ENCODE results near the gene FKBP8. TPM values are rescaled to one million over a fixed set of nuclear protein-coding genes. Genes with fewer than 3 reads are reported as not detected.

Gene FKBP8
- total RNA-seq, 1 experiment from 2014 or later = 243 TPM

DNA sequence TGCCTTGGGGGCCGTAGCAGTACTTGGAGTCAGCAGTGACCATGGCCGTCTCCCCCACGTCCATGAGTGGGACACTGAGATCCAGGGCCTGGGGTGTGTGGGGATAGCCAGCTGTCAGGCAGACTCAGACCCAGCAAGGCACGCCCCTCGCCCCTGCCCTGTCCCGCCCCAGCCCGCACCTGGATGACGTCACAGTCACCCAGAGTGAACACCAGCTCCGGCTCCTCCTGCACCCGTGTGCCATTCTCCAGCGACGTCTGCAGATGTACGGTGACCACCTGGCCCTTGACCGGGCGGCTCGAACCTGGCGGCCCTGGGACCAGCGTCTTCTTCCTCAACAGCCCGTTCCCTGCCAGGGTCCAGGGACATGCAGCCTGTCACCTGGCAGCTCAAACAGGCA lies 4.0 kb downstream of the FKBP8 start:
- ATAC-seq (no peak), DNase-seq (no peak)
- no peak overlapping the region for H3K4me3 ChIP-seq (ENCODE audit: low read length)
- peaks cover 13% of the 10 kb centered on the region; the same call in 1 of the 2 replicates for H3K4me1 ChIP-seq (ENCODE audit: insufficient read depth, low read length)
- CTCF ChIA-PET = interaction anchor here (0.7 kb wide), 1 partner anchor 10 kb away, joined by 8 read pairs; no protein-coding TSS in a partner anchor
- no peaks in the 10 kb centered on the region for H3K9me2 ChIP-seq (replicated peaks; ENCODE audit: low read length)
- BruUV-seq (replicated peaks) = no TSS peak
- H3K9me3 ChIP-seq (ENCODE audit: low read length) = no peaks in the 10 kb centered on the region
- no peak overlapping the region for H3K4me2 ChIP-seq (ENCODE audit: low read length)
- no peaks in the 10 kb centered on the region for H4K20me1 ChIP-seq (ENCODE audit: low read length)
- H3K9ac ChIP-seq (ENCODE audit: low read length) = no peak overlapping the region
- POLR2A ChIA-PET (ENCODE audit: unreplicated experiment) = no interaction called here
- no peak overlapping the region for H2AFZ ChIP-seq (ENCODE audit: low read length)
- H3K36me3 ChIP-seq (ENCODE audit: low read depth, low read length) = peaks cover 8% of the 10 kb centered on the region; the same call in 1 of the 2 replicates
- H3K27ac ChIP-seq (ENCODE audit: low read length) = no peak overlapping the region
- H3K79me2 ChIP-seq (ENCODE audit: low read length) = peaks cover 11% of the 10 kb centered on the region
- intact Hi-C loops (cut with micrococcal nuclease) = no loop called here
- H3F3A ChIP-seq (ENCODE audit: low read length, unreplicated experiment) = no peaks in the 10 kb centered on the region
- H3K27me3 ChIP-seq (ENCODE audit: low read length) = no peaks in the 10 kb centered on the region
- TF ChIP-seq EZH2phosphoT487 (IDR thresholded peaks at IDR 0.05; ENCODE audit: borderline replicate concordance, low read length) (no peak), EZH2 (IDR thresholded peaks at IDR 0.05; ENCODE audit: low read length, unreplicated experiment) (no peak)
- TF ChIP-seq, protein P1, sequence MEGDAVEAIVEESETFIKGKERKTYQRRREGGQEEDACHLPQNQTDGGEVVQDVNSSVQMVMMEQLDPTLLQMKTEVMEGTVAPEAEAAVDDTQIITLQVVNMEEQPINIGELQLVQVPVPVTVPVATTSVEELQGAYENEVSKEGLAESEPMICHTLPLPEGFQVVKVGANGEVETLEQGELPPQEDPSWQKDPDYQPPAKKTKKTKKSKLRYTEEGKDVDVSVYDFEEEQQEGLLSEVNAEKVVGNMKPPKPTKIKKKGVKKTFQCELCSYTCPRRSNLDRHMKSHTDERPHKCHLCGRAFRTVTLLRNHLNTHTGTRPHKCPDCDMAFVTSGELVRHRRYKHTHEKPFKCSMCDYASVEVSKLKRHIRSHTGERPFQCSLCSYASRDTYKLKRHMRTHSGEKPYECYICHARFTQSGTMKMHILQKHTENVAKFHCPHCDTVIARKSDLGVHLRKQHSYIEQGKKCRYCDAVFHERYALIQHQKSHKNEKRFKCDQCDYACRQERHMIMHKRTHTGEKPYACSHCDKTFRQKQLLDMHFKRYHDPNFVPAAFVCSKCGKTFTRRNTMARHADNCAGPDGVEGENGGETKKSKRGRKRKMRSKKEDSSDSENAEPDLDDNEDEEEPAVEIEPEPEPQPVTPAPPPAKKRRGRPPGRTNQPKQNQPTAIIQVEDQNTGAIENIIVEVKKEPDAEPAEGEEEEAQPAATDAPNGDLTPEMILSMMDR (conservative IDR thresholded peaks at IDR 0.05; ENCODE audit: low read depth, low read length) = no peak

DNA sequence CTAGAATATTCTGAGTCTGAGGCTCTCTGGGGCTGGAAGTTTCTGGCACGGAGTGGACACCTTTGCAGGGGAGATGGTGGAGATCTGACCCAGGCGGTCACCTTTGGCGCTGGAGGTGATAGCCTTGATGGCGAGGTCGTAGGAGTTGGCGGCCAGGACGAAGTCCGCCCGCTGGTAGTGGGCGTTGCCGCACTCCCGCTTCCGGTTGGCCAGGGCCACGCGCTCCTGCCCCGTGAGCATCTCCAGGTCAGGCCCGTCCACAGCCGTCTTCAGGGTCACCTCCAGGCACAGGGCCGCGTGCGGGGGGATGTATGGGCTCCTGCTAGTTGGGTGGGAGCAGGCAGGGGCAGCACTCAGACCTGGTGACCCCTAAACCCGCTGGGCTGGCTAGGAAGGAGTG lies 5.3 kb downstream of the FKBP8 start:
- no peak for ATAC-seq
- no peak overlapping the region for H2AFZ ChIP-seq (ENCODE audit: low read length)
- no peak overlapping the region for H3K9ac ChIP-seq (ENCODE audit: low read length)

DNA sequence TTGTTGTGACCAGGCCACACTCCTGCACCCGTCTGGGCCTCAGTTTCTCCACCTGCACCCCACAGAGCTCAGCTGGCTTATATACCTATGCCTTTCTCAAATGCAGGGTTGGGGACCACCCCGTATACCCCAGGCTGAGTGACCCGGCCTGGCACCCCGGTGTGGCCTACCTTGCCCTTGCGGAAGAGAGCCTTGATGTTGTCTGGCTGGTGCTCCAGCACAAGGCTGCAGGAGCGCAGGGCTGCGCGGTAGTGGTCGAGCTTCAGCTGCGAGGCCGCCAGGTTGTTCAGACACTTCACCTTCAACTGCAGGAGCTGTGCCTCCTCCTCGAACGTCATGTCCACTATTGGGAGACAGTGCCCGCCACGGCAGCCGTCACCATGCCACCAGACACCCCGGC lies 5.9 kb downstream of the FKBP8 start:
- H4K20me1 ChIP-seq (ENCODE audit: low read length) = no peaks in the 10 kb centered on the region
- H3K9me2 ChIP-seq (replicated peaks; ENCODE audit: low read length) = no peaks in the 10 kb centered on the region
- no peaks in the 10 kb centered on the region for H3K27me3 ChIP-seq (ENCODE audit: low read length)
- intact Hi-C loops (cut with micrococcal nuclease) = no loop called here
- no peak for DNase-seq
- peaks cover 9% of the 10 kb centered on the region for H3K79me2 ChIP-seq (ENCODE audit: low read length)
- no peaks in the 10 kb centered on the region for H3F3A ChIP-seq (ENCODE audit: low read length, unreplicated experiment)
- no peak for TF ChIP-seq EZH2 (IDR thresholded peaks at IDR 0.05; ENCODE audit: low read length, unreplicated experiment)
- TF ChIP-seq EZH2phosphoT487 (IDR thresholded peaks at IDR 0.05; ENCODE audit: borderline replicate concordance, low read length) = no peak
- TF ChIP-seq, protein P1 (conservative IDR thresholded peaks at IDR 0.05; ENCODE audit: low read depth, low read length) = no peak
- POLR2A ChIA-PET (ENCODE audit: unreplicated experiment) = no interaction called here
- no peak overlapping the region for H3K4me3 ChIP-seq (ENCODE audit: low read length)
- H2AFZ ChIP-seq (ENCODE audit: low read length) = no peak overlapping the region
- peaks cover 8% of the 10 kb centered on the region; the same call in 1 of the 2 replicates for H3K36me3 ChIP-seq (ENCODE audit: low read depth, low read length)
- H3K4me1 ChIP-seq (ENCODE audit: insufficient read depth, low read length) = peaks cover 5% of the 10 kb centered on the region; the same call in 1 of the 2 replicates
- no peak overlapping the region for H3K27ac ChIP-seq (ENCODE audit: low read length)
- BruUV-seq (replicated peaks) = no TSS peak
- no peaks in the 10 kb centered on the region for H3K9me3 ChIP-seq (ENCODE audit: low read length)
- H3K4me2 ChIP-seq (ENCODE audit: low read length) = no peak overlapping the region
- H3K9ac ChIP-seq (ENCODE audit: low read length) = no peak overlapping the region
- ATAC-seq = no peak
- CTCF ChIA-PET = no interaction called here

More for the DNA sequence above, 5.3 kb downstream of the FKBP8 start:
- Histone ChIP-seq H3K79me2 (ENCODE audit: low read length) (peaks cover 11% of the 10 kb centered on the region), H3K9me2 (replicated peaks; ENCODE audit: low read length) (no peaks in the 10 kb centered on the region), H3K27ac (ENCODE audit: low read length) (no peak overlapping the region), H3K4me3 (ENCODE audit: low read length) (no peak overlapping the region), H4K20me1 (ENCODE audit: low read length) (no peaks in the 10 kb centered on the region), H3F3A (ENCODE audit: low read length, unreplicated experiment) (no peaks in the 10 kb centered on the region), H3K4me1 (ENCODE audit: insufficient read depth, low read length) (peaks cover 7% of the 10 kb centered on the region; the same call in 1 of the 2 replicates), H3K27me3 (ENCODE audit: low read length) (no peaks in the 10 kb centered on the region), H3K9me3 (ENCODE audit: low read length) (no peaks in the 10 kb centered on the region), H3K4me2 (ENCODE audit: low read length) (no peak overlapping the region), H3K36me3 (ENCODE audit: low read depth, low read length) (peaks cover 8% of the 10 kb centered on the region; the same call in 1 of the 2 replicates)
- no TSS peak for BruUV-seq (replicated peaks)
- ChIA-PET CTCF (no interaction called here), POLR2A (ENCODE audit: unreplicated experiment) (interaction anchor here (0.6 kb wide), 1 partner anchor 20 kb away, joined by 5 read pairs; the partner anchor contains the start of gene KXD1)
- no peak for TF ChIP-seq EZH2 (IDR thresholded peaks at IDR 0.05; ENCODE audit: low read length, unreplicated experiment)
- TF ChIP-seq, protein P1 (conservative IDR thresholded peaks at IDR 0.05; ENCODE audit: low read depth, low read length) = no peak
- TF ChIP-seq EZH2phosphoT487 (IDR thresholded peaks at IDR 0.05; ENCODE audit: borderline replicate concordance, low read length) = no peak
- intact Hi-C loops (cut with micrococcal nuclease) = no loop called here
- DNase-seq = no peak

Measured in PC-3 (cell line).